GM12878 (cell line): ENCODE data around the gene FAF1. TPM values are rescaled to one million over a fixed set of nuclear protein-coding genes. Genes with fewer than 3 reads are reported as not detected.

Experiments used
- ATAC-seq: fragments of 200-7000 bp; cut with Tn5 transposase; 3 replicates; pipeline ENCODE4 v1.9.1; 2020; ENCODE audit warnings: mild to moderate bottlenecking, moderate library complexity
- BruUV-seq: library from RNA; stranded (reverse); fragments of 400-500 nt; replicated peaks from 2 replicates; lab custom pipeline; 2021; lab: Mats Ljungman, UMichigan
- CTCF ChIA-PET: fragments of 300-600 bp; sonication (Branson Sonifier 250); formaldehyde crosslinking; extraction: SDS; loops from one replicate; lab custom pipeline; 2021; ENCODE audit warnings: inconsistent platforms; lab: Yijun Ruan, JAX
- POLR2A ChIA-PET: fragments of 350-600 bp; formaldehyde crosslinking; extraction: SDS; loops from one replicate; lab custom pipeline; 2021; ENCODE audit warnings: inconsistent platforms; lab: Charles Lee
- RAD21 ChIA-PET: fragments of 300-600 bp; sonication (Branson Sonifier 250); formaldehyde crosslinking; loops from one replicate; lab custom pipeline; 2023; ENCODE audit warnings: antibody characterized with exemption; ENCODE audit not compliant: unreplicated experiment; lab: Charles Lee
- SMC1A ChIA-PET: fragments of 300-600 bp; sonication (Branson Sonifier 250); formaldehyde crosslinking; loops from one replicate; lab custom pipeline; 2023; ENCODE audit not compliant: unreplicated experiment, uncharacterized antibody; lab: Charles Lee
- DNase-seq: peaks from one replicate; pipeline ENCODE4 v3.0.0-alpha.2; 2011; ENCODE audit warnings: low read depth, low spot score
- FAIRE-seq: peaks from 3 replicates; lab custom pipeline; 2011; peaks lifted over from hg19 to GRCh38; lab: Jason Lieb, UNC
- H2AFZ ChIP-seq: 2 replicates; pipeline ENCODE4 v1.6.0; 2011; ENCODE audit warnings: low read depth, low read length, control low read depth; ENCODE audit not compliant: control insufficient read depth
- H3K27ac ChIP-seq: 2 replicates; pipeline ENCODE4 v1.5.1; 2011; ENCODE audit warnings: control low read depth; ENCODE audit not compliant: control insufficient read depth, insufficient read depth
- H3K27me3 ChIP-seq, 2 experiments: replicated peaks in 1 of 2; 2 replicates each; pipeline versions ENCODE4 v1.6.0 to v1.6.1; 2011; ENCODE audit warnings: low read length in 1 of 2; ENCODE audit not compliant: control insufficient read depth in 2 of 2, insufficient read depth in 2 of 2
- H3K36me3 ChIP-seq, 2 experiments: 2 replicates each; pipeline ENCODE4 v1.5.1; 2011; ENCODE audit warnings: low read length in 1 of 2; ENCODE audit not compliant: control insufficient read depth in 2 of 2, insufficient read depth in 2 of 2
- H3K4me1 ChIP-seq: 2 replicates; pipeline ENCODE4 v1.6.1; 2011; ENCODE audit warnings: mild to moderate bottlenecking, low read length, moderate library complexity, mixed read lengths; ENCODE audit not compliant: control insufficient read depth, insufficient read depth
- H3K4me2 ChIP-seq: 2 replicates; pipeline ENCODE4 v1.6.0; 2011; ENCODE audit warnings: control low read depth; ENCODE audit not compliant: control insufficient read depth, insufficient read depth
- H3K4me3 ChIP-seq: fragments of 200-600 bp; sonication (generic); 2 replicates; pipeline ENCODE4 v1.5.1; 2016
- H3K79me2 ChIP-seq: 2 replicates; pipeline ENCODE4 v1.6.0; 2011; ENCODE audit warnings: low read length; ENCODE audit not compliant: control insufficient read depth, insufficient read depth
- H3K9ac ChIP-seq: 2 replicates; pipeline ENCODE4 v1.8.0; 2011; ENCODE audit warnings: low read length, control low read depth, mixed read lengths; ENCODE audit not compliant: control insufficient read depth, insufficient read depth
- H3K9me3 ChIP-seq: replicated peaks from 3 replicates; pipeline ENCODE4 v1.5.1; 2011; ENCODE audit warnings: mild to moderate bottlenecking, low read length; ENCODE audit not compliant: control insufficient read depth, insufficient read depth
- H4K20me1 ChIP-seq: 2 replicates; pipeline ENCODE4 v1.6.0; 2011; ENCODE audit not compliant: control insufficient read depth, insufficient read depth
- ATF7 ChIP-seq: fragments of 450-650 bp; IDR thresholded peaks from 2 replicates; pipeline ENCODE4 v1.6.1; 2016; ENCODE audit warnings: low read depth, mild to moderate bottlenecking
- BMI1 ChIP-seq: fragments of 450-650 bp; IDR thresholded peaks from 2 replicates; pipeline ENCODE4 v1.6.1; 2016; ENCODE audit warnings: mild to moderate bottlenecking, moderate library complexity, borderline replicate concordance
- CHD1 ChIP-seq: IDR thresholded peaks from 2 replicates; pipeline ENCODE4 v1.6.1; 2012; ENCODE audit warnings: low read depth, low read length, improper control_type of control experiment
- EED ChIP-seq: sonication (generic); IDR thresholded peaks from 2 replicates; pipeline ENCODE4 v1.6.1; 2016; ENCODE audit warnings: antibody characterized with exemption, low read depth
- FOXK2 ChIP-seq: fragments of 450-650 bp; IDR thresholded peaks from 2 replicates; pipeline ENCODE4 v1.6.1; 2017; ENCODE audit warnings: mild to moderate bottlenecking, moderate library complexity
- HDAC2 ChIP-seq: fragments of 200-600 bp; sonication (generic); IDR thresholded peaks from 2 replicates; pipeline ENCODE4 v1.6.1; 2017
- IKZF1 ChIP-seq: fragments of 450-650 bp; conservative IDR thresholded peaks from 2 replicates; pipeline ENCODE4 v1.6.1; 2017; ENCODE audit warnings: antibody characterized with exemption, mild to moderate bottlenecking
- KDM1A ChIP-seq: fragments of 200-600 bp; sonication (generic); IDR thresholded peaks from 2 replicates; pipeline ENCODE4 v1.6.1; 2016; ENCODE audit warnings: borderline replicate concordance
- KLF5 ChIP-seq: fragments of 450-650 bp; IDR thresholded peaks from 2 replicates; pipeline ENCODE4 v1.6.1; 2014; ENCODE audit warnings: mild to moderate bottlenecking; ENCODE audit not compliant: partially characterized antibody
- NFYB ChIP-seq: IDR thresholded peaks from 2 replicates; pipeline ENCODE4 v1.6.1; 2011; ENCODE audit warnings: low read depth, mild to moderate bottlenecking, low read length, improper control_type of control experiment, moderate library complexity; ENCODE audit not compliant: insufficient read depth
- SMAD5 ChIP-seq: IDR thresholded peaks from 2 replicates; pipeline ENCODE4 v1.6.1; 2016; ENCODE audit warnings: antibody characterized with exemption, low read depth
- SP1 ChIP-seq: IDR thresholded peaks from one replicate; pipeline ENCODE4 v1.6.1; 2011; ENCODE audit warnings: low read depth, low read length
- ZBTB40 ChIP-seq: fragments of 450-650 bp; IDR thresholded peaks from 2 replicates; pipeline ENCODE4 v1.6.1; 2016; ENCODE audit warnings: mild to moderate bottlenecking, moderate library complexity, borderline replicate concordance
- WGBS: methylation state at CpG from one replicate; pipeline ENCODE4 v1.1.6; 2016; ENCODE audit warnings: low lambda C conversion rate; ENCODE audit not compliant: insufficient replicate concordance, insufficient coverage; ENCODE audit errors: missing lambda C conversion rate; 5-methylcytosine and 5-hydroxymethylcytosine counted together
- in situ Hi-C: fragments of 300-500 bp; cut with MboI; formaldehyde crosslinking; loops from 9 replicates; pipeline ENCODE4 v1.14.3; 2018; ENCODE audit warnings: mixed read lengths
- intact Hi-C: fragments of 100-400 bp; cut with micrococcal nuclease; formaldehyde crosslinking; loops from one replicate; pipeline ENCODE4 v1.14.2; 2022; ENCODE audit not compliant: unreplicated experiment
- polyA plus RNA-seq, 11 experiments: library from polyadenylated mRNA; depleted of rRNA in 4 of 11; unstranded in 6 of 11; stranded (reverse) in 5 of 11; fragments of >200 nt; fragmentation: Nextera tagmentation in 4 of 11; fragmentation: Illumina TruSeq in 1 of 11; extraction: Ambion mirVana in 4 of 11; extraction: Trizol in 1 of 11; gene quantifications; 1 replicate in 1 of 11; 2 replicates in 10 of 11; pipeline versions ENCODE4 v1.2.1 to v1.2.3, GENCODE V29; 2011 to 2016; ENCODE audit warnings: inconsistent platforms in 2 of 11, missing spikeins in 2 of 11, low read depth in 1 of 11
- total RNA-seq, 4 experiments: library from RNA; depleted of rRNA in 3 of 4; stranded (reverse); fragments of >200 nt in 3 of 4; fragmentation: Illumina TruSeq in 1 of 4; extraction: Trizol in 1 of 4; gene quantifications; 2 replicates each; pipeline versions ENCODE4 v1.2.1 to v1.2.3, GENCODE V29; 2013 to 2021
- TF ChIP-seq, protein P1 (sequence below): IDR thresholded peaks from 2 replicates; pipeline ENCODE4 v1.6.1; 2012; ENCODE audit warnings: low read depth, low read length, improper control_type of control experiment
- TF ChIP-seq, protein P2 (sequence below): IDR thresholded peaks from 2 replicates; pipeline ENCODE4 v1.6.1; 2011; ENCODE audit warnings: low read depth, low read length, improper control_type of control experiment, borderline replicate concordance

Gene FAF1
- total and polyA plus RNA-seq, 10 of the 15 experiments (the other 5 are each of a cell fraction or from before 2014, with no cell fraction given): 8.6 to 54.5 (median 23.7) TPM

DNA sequence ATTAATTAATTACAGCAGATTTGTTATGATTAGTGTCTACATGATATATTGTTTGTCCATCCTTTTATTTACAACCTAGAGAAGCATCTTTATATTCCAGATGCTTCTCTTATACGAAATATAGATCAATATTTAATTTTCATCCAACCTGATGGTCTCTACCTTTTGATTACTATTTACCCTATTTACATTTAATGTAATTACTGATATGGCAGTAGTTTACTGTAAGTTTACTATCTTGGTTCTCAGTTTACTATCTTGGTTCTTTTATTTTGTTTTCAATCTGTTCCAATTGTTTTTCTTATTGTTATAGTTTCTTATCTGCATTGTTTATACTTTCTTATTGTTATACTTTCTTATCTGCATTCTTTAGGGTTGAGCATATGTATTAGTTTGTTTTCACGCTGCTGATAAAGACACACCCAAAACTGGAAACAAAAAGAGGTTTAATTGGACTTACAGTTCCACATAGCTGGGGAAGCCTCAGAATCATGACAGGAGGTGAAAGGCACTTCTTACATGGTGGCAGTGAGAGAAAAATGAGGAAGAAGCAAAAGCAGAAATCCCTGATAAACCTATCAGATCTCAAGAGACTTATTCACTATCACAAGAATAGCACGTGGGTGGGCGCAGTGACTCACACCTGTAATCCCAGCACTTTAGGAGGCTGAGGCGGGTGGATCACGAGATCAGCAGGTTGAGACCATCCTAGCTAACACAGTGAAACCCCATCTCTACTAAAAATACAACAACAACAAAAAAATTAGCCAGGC, 28.9 kb downstream of the FAF1 start:
- RAD21 ChIA-PET: interaction anchor here (2.0 kb wide), 1 partner anchor 156 kb away, joined by 6 read pairs; no protein-coding TSS in a partner anchor
- no peak overlapping the region for H3K27ac ChIP-seq
- TF ChIP-seq, protein P1, sequence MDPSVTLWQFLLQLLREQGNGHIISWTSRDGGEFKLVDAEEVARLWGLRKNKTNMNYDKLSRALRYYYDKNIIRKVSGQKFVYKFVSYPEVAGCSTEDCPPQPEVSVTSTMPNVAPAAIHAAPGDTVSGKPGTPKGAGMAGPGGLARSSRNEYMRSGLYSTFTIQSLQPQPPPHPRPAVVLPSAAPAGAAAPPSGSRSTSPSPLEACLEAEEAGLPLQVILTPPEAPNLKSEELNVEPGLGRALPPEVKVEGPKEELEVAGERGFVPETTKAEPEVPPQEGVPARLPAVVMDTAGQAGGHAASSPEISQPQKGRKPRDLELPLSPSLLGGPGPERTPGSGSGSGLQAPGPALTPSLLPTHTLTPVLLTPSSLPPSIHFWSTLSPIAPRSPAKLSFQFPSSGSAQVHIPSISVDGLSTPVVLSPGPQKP: no peak
- no peak for TF ChIP-seq ZBTB40
- no peak for TF ChIP-seq SMAD5
- TF ChIP-seq NFYB: no peak
- TF ChIP-seq, protein P2, sequence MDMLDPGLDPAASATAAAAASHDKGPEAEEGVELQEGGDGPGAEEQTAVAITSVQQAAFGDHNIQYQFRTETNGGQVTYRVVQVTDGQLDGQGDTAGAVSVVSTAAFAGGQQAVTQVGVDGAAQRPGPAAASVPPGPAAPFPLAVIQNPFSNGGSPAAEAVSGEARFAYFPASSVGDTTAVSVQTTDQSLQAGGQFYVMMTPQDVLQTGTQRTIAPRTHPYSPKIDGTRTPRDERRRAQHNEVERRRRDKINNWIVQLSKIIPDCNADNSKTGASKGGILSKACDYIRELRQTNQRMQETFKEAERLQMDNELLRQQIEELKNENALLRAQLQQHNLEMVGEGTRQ: no peak
- TF ChIP-seq SP1: no peak
- TF ChIP-seq EED: no peak
- no peak for TF ChIP-seq KLF5
- TF ChIP-seq ATF7: no peak
- TF ChIP-seq KDM1A: no peak
- no peak for TF ChIP-seq BMI1
- TF ChIP-seq FOXK2: no peak
- no peak for TF ChIP-seq HDAC2
- TF ChIP-seq CHD1: no peak
- TF ChIP-seq IKZF1: no peak
- TF ChIP-seq, all 136 proteins: peak for 0
- in situ Hi-C loops (no loop called here), intact Hi-C loops (loop anchor here (5.0 kb wide), 1 partner anchor 36 kb away; no protein-coding TSS in a partner anchor)
- no peaks in the 10 kb centered on the region; the same call in 1 of the 3 replicates for H3K9me3 ChIP-seq
- no peaks in the 10 kb centered on the region for H4K20me1 ChIP-seq
- BruUV-seq: no TSS peak
- DNase-seq (no peak), ATAC-seq (no peak), FAIRE-seq (no peak)
- H3K4me3 ChIP-seq: no peak overlapping the region
- ChIA-PET CTCF (interaction anchor here (0.8 to 2.7 kb wide), 6 partner anchors 14 to 260 kb away, joined by 3 to 87 read pairs (median 8); no protein-coding TSS in a partner anchor), SMC1A (interaction anchor here (0.6 to 2.9 kb wide), 3 partner anchors 28 to 259 kb away, joined by 3 to 44 read pairs (median 18); partner anchors contain the start of gene FAF1), POLR2A (interaction anchor here (0.6 kb wide), 1 partner anchor 35 kb away, joined by 3 read pairs; no protein-coding TSS in a partner anchor)
- no peak overlapping the region for H3K9ac ChIP-seq
- no peak overlapping the region for H2AFZ ChIP-seq
- no peaks in the 10 kb centered on the region; a peak in 1 of 4 replicates for H3K36me3 ChIP-seq
- no peaks in the 10 kb centered on the region for H3K27me3 ChIP-seq
- H3K4me2 ChIP-seq: no peak overlapping the region
- H3K4me1 ChIP-seq: peaks cover 3% of the 10 kb centered on the region
- WGBS: 61% methylated on average over 6 of the region's 6 CpGs
- peaks cover 19% of the 10 kb centered on the region for H3K79me2 ChIP-seq
